T-cell (primary cell): Measurements from ENCODE around the gene PTPN7. TPM values are rescaled to one million over a fixed set of nuclear protein-coding genes. Genes with fewer than 3 reads are reported as not detected.

Experiments
- ATAC-seq, 4 experiments: fragments of 200-7000 bp in 3 of 4; fragments of 150-1000 bp in 1 of 4; cut with Tn5 transposase; replicated peaks in 1 of 4; 1 replicate in 3 of 4; 2 replicates in 1 of 4; pipeline ENCODE4 v1.10.0; 2021; ENCODE audit warnings: moderate library complexity in 3 of 4, mild to moderate bottlenecking in 2 of 4, moderate number of reproducible peaks in 1 of 4
- CTCF ChIA-PET, 2 donors: fragments of 300-600 bp; sonication (Branson Sonifier 250); formaldehyde crosslinking; loops; one replicate each; lab custom pipeline; 2022; ENCODE audit warnings: antibody characterized with exemption in 2 of 2; lab: Charles Lee
- POLR2A ChIA-PET, 2 donors: fragments of 300-600 bp; sonication (Branson Sonifier 250); formaldehyde crosslinking; loops; one replicate each; lab custom pipeline; 2022; ENCODE audit warnings: antibody characterized with exemption in 2 of 2; lab: Charles Lee
- DNase-seq, 35 experiments: peaks; one replicate each; pipeline versions ENCODE4 v3.0.0 to v3.0.0-alpha.2; 2013 to 2023
- H3K27ac ChIP-seq: one replicate; pipeline ENCODE4 v1.5.1; 2013; ENCODE audit warnings: low read length
- H3K27me3 ChIP-seq, 2 experiments: replicated peaks in 1 of 2; 1 replicate in 1 of 2; 2 replicates in 1 of 2; pipeline versions ENCODE4 v1.6.1 to v1.7.0; 2013; ENCODE audit warnings: low read length in 1 of 2, mixed read lengths in 1 of 2; ENCODE audit not compliant: control insufficient read depth in 2 of 2, insufficient read depth in 2 of 2; ENCODE audit errors: extremely low read depth in 1 of 2
- H3K36me3 ChIP-seq, 2 donors: 1 replicate in 1 of 2; 2 replicates in 1 of 2; pipeline versions ENCODE4 v1.6.1 to v1.7.0; 2013; ENCODE audit warnings: low read length in 1 of 2; ENCODE audit not compliant: control insufficient read depth in 2 of 2, insufficient read depth in 1 of 2; ENCODE audit errors: extremely low read depth in 1 of 2
- H3K4me1 ChIP-seq, 2 experiments: 1 replicate in 1 of 2; 2 replicates in 1 of 2; pipeline versions ENCODE4 v1.6.1 to v1.7.0; 2013; ENCODE audit warnings: low read length in 2 of 2, mixed read lengths in 1 of 2; ENCODE audit not compliant: insufficient read depth in 2 of 2, control insufficient read depth in 1 of 2; ENCODE audit errors: extremely low read depth in 1 of 2
- H3K4me3 ChIP-seq, 2 donors: 1 replicate in 1 of 2; 2 replicates in 1 of 2; pipeline versions ENCODE4 v1.5.1 to v1.7.0; 2013; ENCODE audit warnings: mild to moderate bottlenecking in 2 of 2, low read length in 1 of 2, moderate library complexity in 1 of 2; ENCODE audit not compliant: control insufficient read depth in 1 of 2; ENCODE audit errors: extremely low read depth in 1 of 2
- H3K9me3 ChIP-seq: 2 replicates; pipeline ENCODE4 v1.7.0; 2013
- H3K27ac Mint-ChIP-seq, 2 donors: one replicate each; pipeline ENCODE4 v1.8.0; 2020 to 2021; ENCODE audit warnings: mild to moderate bottlenecking in 2 of 2, mixed read lengths in 2 of 2
- H3K27me3 Mint-ChIP-seq, 2 donors: one replicate each; pipeline ENCODE4 v1.8.0; 2021 to 2022; ENCODE audit warnings: mixed read lengths in 2 of 2
- H3K36me3 Mint-ChIP-seq: one replicate; pipeline ENCODE4 v1.8.0; 2021; ENCODE audit warnings: mixed read lengths
- H3K4me1 Mint-ChIP-seq, 3 donors: one replicate each; pipeline ENCODE4 v1.8.0; 2020 to 2022; ENCODE audit warnings: mixed read lengths in 3 of 3, mild to moderate bottlenecking in 1 of 3
- H3K4me3 Mint-ChIP-seq, 3 donors: one replicate each; pipeline ENCODE4 v1.8.0; 2020 to 2022; ENCODE audit warnings: mild to moderate bottlenecking in 3 of 3, mixed read lengths in 3 of 3, moderate library complexity in 3 of 3
- H3K9me3 Mint-ChIP-seq, 3 donors: one replicate each; pipeline ENCODE4 v1.8.0; 2020 to 2022; ENCODE audit warnings: mixed read lengths in 3 of 3
- WGBS: methylation state at CpG from one replicate; pipeline ENCODE4 v1.1.5; 2013; ENCODE audit warnings: missing lambda C conversion rate; ENCODE audit not compliant: insufficient coverage; 5-methylcytosine and 5-hydroxymethylcytosine counted together
- total RNA-seq, 35 experiments: library from RNA in 6 of 35; stranded (reverse) in 6 of 35; fragments of 120-200 nt in 1 of 35; gene quantifications; one replicate each; pipeline versions ENCODE4 v1.2.1 to v1.2.4 and lab custom pipeline; 2013 to 2026

The PTPN7 gene
- total RNA-seq, 5 donors from 2014 or later (not counting 1 experiment from before 2014, with no cell fraction given) = 67.1 to 124 (median 71.7) TPM

DNA sequence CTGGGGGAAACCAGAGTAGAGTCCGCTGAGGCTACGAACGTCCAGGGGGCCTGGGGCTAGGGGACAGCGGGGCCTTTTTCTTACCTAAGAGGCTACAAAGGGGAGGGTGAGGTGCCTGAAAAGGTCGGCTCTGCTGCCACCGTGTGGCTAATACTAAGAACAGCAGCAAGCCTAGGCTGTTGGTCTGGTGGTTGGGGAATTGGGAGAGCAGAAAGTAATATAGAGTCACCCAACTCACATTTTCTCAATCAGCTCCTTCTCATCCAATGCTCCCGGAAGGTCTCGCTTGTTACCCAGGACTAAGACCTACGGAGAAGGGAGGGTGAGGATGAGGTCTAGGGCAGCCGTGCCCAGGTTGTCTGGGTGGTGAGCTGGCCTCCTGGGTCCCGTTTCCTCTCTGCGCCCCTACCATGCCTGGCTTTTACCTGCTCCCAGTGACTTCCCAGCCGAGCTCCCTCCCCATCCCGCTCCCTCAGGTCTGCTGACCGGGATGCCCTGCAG lies 25.1 kb downstream of the PTPN7 start:
- peaks cover 16 to 50% of the 10 kb centered on the region in 2 donors for H3K36me3 ChIP-seq

DNA sequence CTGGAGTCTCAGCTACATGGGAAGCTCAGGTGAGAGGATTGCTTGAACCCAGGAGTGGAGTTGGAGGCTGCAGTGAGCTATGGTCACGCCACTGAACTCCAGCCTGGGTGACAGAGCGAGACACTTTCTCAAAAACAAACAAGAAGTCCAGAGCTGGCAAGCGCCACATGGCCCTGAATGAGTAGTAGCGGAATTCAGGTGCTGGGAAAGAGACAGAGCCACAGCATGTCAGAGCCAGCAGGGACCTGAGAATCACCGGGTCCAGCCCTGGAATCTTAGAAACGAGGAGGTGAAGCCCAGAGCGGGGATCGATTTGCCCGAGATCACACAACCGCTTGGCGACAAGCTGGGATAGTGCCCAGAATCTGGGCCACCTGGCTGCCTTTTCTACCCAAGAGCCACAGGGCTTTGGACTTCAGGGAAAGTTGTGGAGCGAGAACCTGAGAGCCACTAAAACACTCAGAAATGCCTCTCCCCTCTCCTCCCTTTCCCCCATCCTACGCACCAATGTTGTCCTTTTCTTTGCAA lies 25.7 kb downstream of the PTPN7 start:
- Histone ChIP-seq H3K9me3 (no peaks in the 10 kb centered on the region), H3K4me1 (peaks cover 0 to 1% of the 10 kb centered on the region in 2 experiments), H3K27ac (no peak overlapping the region), H3K27me3 (peaks cover 0 to 2% of the 10 kb centered on the region in 2 experiments), H3K36me3 (peaks cover 16 to 50% of the 10 kb centered on the region in 2 donors), H3K4me3 (no peak overlapping the region)
- H3K9me3 Mint-ChIP-seq = no peaks in the 10 kb centered on the region
- DNase-seq = no peak
- H3K27ac Mint-ChIP-seq = no peak overlapping the region
- CTCF ChIA-PET = interaction anchor here (0.5 to 2.8 kb wide), 10 partner anchors 9 to 254 kb away, joined by 3 to 7 read pairs (median 3); no protein-coding TSS in a partner anchor
- no peak for ATAC-seq
- peaks cover 14% of the 10 kb centered on the region for H3K36me3 Mint-ChIP-seq
- no peaks in the 10 kb centered on the region for H3K27me3 Mint-ChIP-seq
- POLR2A ChIA-PET = no interaction called here
- H3K4me1 Mint-ChIP-seq = peaks cover 0 to 10% (median 9%) of the 10 kb centered on the region in 3 donors
- no peak overlapping the region for H3K4me3 Mint-ChIP-seq
- 95% methylated on average over 9 of the region's 13 CpGs for WGBS

More for the DNA sequence above, 25.1 kb downstream of the PTPN7 start:
- Mint-ChIP-seq H3K27ac (no peak overlapping the region), H3K4me3 (no peak overlapping the region), H3K27me3 (no peaks in the 10 kb centered on the region), H3K36me3 (peaks cover 14% of the 10 kb centered on the region), H3K9me3 (no peaks in the 10 kb centered on the region), H3K4me1 (peaks cover 0 to 10% (median 9%) of the 10 kb centered on the region in 3 donors)
- no peaks in the 10 kb centered on the region for H3K9me3 ChIP-seq
- ATAC-seq (peak; percentile 84 to 88 (median 86)), DNase-seq (peak in 25 of 35 experiments; percentile 18 to 78 (median 38))
- POLR2A ChIA-PET = interaction anchor here in 1 of 2 donors (0.6 kb wide), 1 partner anchor 233 kb away, joined by 5 read pairs; no protein-coding TSS in a partner anchor
- H3K4me3 ChIP-seq = no peak overlapping the region
- H3K4me1 ChIP-seq = peaks cover 0 to 3% of the 10 kb centered on the region in 2 experiments
- H3K27me3 ChIP-seq = peaks cover 0 to 2% of the 10 kb centered on the region in 2 experiments
- CTCF ChIA-PET = interaction anchor here (0.5 to 2.8 kb wide), 12 partner anchors 8 to 255 kb away, joined by 3 to 8 read pairs (median 3); no protein-coding TSS in a partner anchor
- 20% methylated on average over 1 of the region's 15 CpGs for WGBS
- H3K27ac ChIP-seq = no peak overlapping the region

GRCh38 chr1:202133989-202134388 lies 26.4 kb downstream of the PTPN7 start:
- no peaks in the 10 kb centered on the region for H3K4me1 ChIP-seq

GRCh38 chr1:202133496-202133895 lies 26.9 kb downstream of the PTPN7 start:
- Mint-ChIP-seq H3K27ac (peak overlapping the region in 1 of 2 donors; percentile 16), H3K36me3 (peaks cover 12% of the 10 kb centered on the region)
- CTCF ChIA-PET = interaction anchor here in 1 of 2 donors (0.5 kb wide), 1 partner anchor 10 kb away, joined by 3 read pairs; no protein-coding TSS in a partner anchor

More at GRCh38 chr1:202133989-202134388, 26.4 kb downstream of the PTPN7 start:
- Mint-ChIP-seq H3K27me3 (no peaks in the 10 kb centered on the region), H3K27ac (no peak overlapping the region), H3K9me3 (no peaks in the 10 kb centered on the region), H3K4me1 (peaks cover 0 to 9% (median 8%) of the 10 kb centered on the region in 3 donors), H3K36me3 (peaks cover 14% of the 10 kb centered on the region), H3K4me3 (no peak overlapping the region)
- Histone ChIP-seq H3K27ac (no peak overlapping the region), H3K36me3 (peaks cover 16 to 50% of the 10 kb centered on the region in 2 donors), H3K4me3 (no peak overlapping the region), H3K27me3 (peaks cover 0 to 2% of the 10 kb centered on the region in 2 experiments), H3K9me3 (no peaks in the 10 kb centered on the region)
- POLR2A ChIA-PET = interaction anchor here in 1 of 2 donors (0.9 kb wide), 1 partner anchor 266 kb away, joined by 5 read pairs; no protein-coding TSS in a partner anchor
- WGBS = no CpG with 5 or more reads among the region's 5 CpGs
- no peak for ATAC-seq
- CTCF ChIA-PET = interaction anchor here (0.5 to 2.8 kb wide), 4 partner anchors 8 to 181 kb away, joined by 3 to 7 read pairs (median 3); no protein-coding TSS in a partner anchor
- DNase-seq = no peak

DNA sequence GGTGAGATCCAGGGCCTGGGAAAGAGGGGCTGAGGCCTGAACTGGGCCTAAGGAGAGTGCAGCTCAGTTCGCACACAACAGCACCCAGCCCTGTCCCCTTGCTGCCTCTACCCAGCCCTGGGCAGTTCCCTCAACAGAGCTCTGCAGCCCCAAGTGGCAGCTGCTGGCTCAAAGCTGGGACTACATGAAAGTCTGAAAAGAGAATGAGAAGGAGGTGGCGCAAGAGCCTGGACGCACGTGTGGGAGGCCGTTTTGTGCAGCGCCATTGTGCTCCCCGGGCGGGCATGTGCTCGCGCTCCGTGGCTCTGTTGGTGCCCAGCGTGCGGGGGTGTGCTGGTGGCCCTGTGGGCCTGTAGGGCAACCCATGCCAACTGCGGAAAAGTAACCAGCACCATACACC lies 27.4 kb downstream of the PTPN7 start:
- CTCF ChIA-PET = interaction anchor here in 1 of 2 donors (0.6 kb wide), 1 partner anchor 1283 kb away, joined by 3 read pairs; no protein-coding TSS in a partner anchor
- Histone ChIP-seq H3K9me3 (no peaks in the 10 kb centered on the region), H3K36me3 (peaks cover 16 to 47% of the 10 kb centered on the region in 2 donors), H3K27me3 (peaks cover 0 to 2% of the 10 kb centered on the region in 2 experiments), H3K4me1 (no peaks in the 10 kb centered on the region), H3K27ac (no peak overlapping the region), H3K4me3 (no peak overlapping the region)
- POLR2A ChIA-PET = interaction anchor here in 1 of 2 donors (0.9 kb wide), 1 partner anchor 265 kb away, joined by 5 read pairs; no protein-coding TSS in a partner anchor
- no peak overlapping the region for H3K4me3 Mint-ChIP-seq
- WGBS = no CpG with 5 or more reads among the region's 14 CpGs
- peaks cover 8% of the 10 kb centered on the region for H3K36me3 Mint-ChIP-seq
- H3K27ac Mint-ChIP-seq = peak overlapping the region in 1 of 2 donors; percentile 16
- no peak for DNase-seq
- peaks cover 0 to 4% (median 4%) of the 10 kb centered on the region in 3 donors for H3K4me1 Mint-ChIP-seq
- no peaks in the 10 kb centered on the region for H3K27me3 Mint-ChIP-seq
- ATAC-seq = no peak
- no peaks in the 10 kb centered on the region for H3K9me3 Mint-ChIP-seq

More at GRCh38 chr1:202133496-202133895, 26.9 kb downstream of the PTPN7 start:
- no peak overlapping the region for H3K4me3 ChIP-seq
- H3K36me3 ChIP-seq = peaks cover 16 to 50% of the 10 kb centered on the region in 2 donors
- Mint-ChIP-seq H3K4me1 (peaks cover 0 to 7% (median 5%) of the 10 kb centered on the region in 3 donors), H3K9me3 (no peaks in the 10 kb centered on the region), H3K4me3 (no peak overlapping the region), H3K27me3 (no peaks in the 10 kb centered on the region)
- no peak for ATAC-seq
- POLR2A ChIA-PET = interaction anchor here in 1 of 2 donors (0.9 kb wide), 1 partner anchor 265 kb away, joined by 5 read pairs; no protein-coding TSS in a partner anchor
- no peak for DNase-seq
- WGBS = 85% methylated on average over 8 of the region's 8 CpGs
- H3K27me3 ChIP-seq = peaks cover 0 to 2% of the 10 kb centered on the region in 2 experiments
- no peaks in the 10 kb centered on the region for H3K9me3 ChIP-seq
- no peak overlapping the region for H3K27ac ChIP-seq
- no peaks in the 10 kb centered on the region for H3K4me1 ChIP-seq
